ENCODE measurements around the gene SSTR4. TPM values are rescaled to one million over a fixed set of nuclear protein-coding genes. Genes with fewer than 3 reads are reported as not detected.

The SSTR4 gene
- total and polyA plus RNA-seq, 2 of the 13 experiments (the other 11 are each of a cell fraction or from before 2014, with no cell fraction given), result not detected

- no peak for DNase-seq (ENCODE audit: low spot score)
- 36% methylated on average over 11 of the region's 11 CpGs for WGBS (ENCODE audit: low lambda C conversion rate)
- Histone ChIP-seq H3K9ac (ENCODE audit: insufficient read depth, low read depth, low read length) (no peak overlapping the region), H3K4me2 (ENCODE audit: low read depth, low read length) (no peak overlapping the region), H4K20me1 (ENCODE audit: insufficient read depth, low read length) (no peaks in the 10 kb centered on the region), H3K27me3 (ENCODE audit: control insufficient read depth in 1 of 2, insufficient read depth in 2 of 2, low read length in 2 of 2) (no peaks in the 10 kb centered on the region), H3K4me3 (replicated peaks in 1 of 3; ENCODE audit: insufficient read depth in 1 of 3, low read depth in 2 of 3, low read length in 3 of 3) (no peak overlapping the region), H3K27ac (ENCODE audit: extremely low read length, insufficient read depth, low read length) (no peak overlapping the region), H2AFZ (ENCODE audit: low read length) (no peak overlapping the region), H3K36me3 (replicated peaks in 1 of 2; ENCODE audit: control insufficient read depth in 1 of 2, insufficient read depth in 2 of 2, low read length in 2 of 2) (no peaks in the 10 kb centered on the region), H3K4me1 (ENCODE audit: insufficient read depth, low read length) (peaks cover 6% of the 10 kb centered on the region; the same call in 1 of the 2 replicates), H3K79me2 (ENCODE audit: insufficient read depth, low read length) (no peaks in the 10 kb centered on the region), H3K9me3 (ENCODE audit: low read length) (no peaks in the 10 kb centered on the region)
- POLR2A ChIA-PET, result no interaction called here
- in situ Hi-C loops (cut with HindIII; ENCODE audit: extremely low pct_ligation_motif_present, low pct_unique_long_range_greater_than_20kb), result no loop called here
- CTCF ChIA-PET (ENCODE audit: low intra/inter-chr PET ratio, low total read pairs), result no interaction called here
- TF ChIP-seq BHLHE40 (IDR thresholded peaks at IDR 0.05; ENCODE audit: low read length), result no peak
- FAIRE-seq, result no peak
- ATAC-seq, result no peak
- BruUV-seq (replicated peaks), result no TSS peak
- intact Hi-C loops (cut with micrococcal nuclease; ENCODE audit: unreplicated experiment), result loop anchor here (10.0 kb wide), 1 partner anchor 378 kb away; no protein-coding TSS in a partner anchor
These were observed 37.9 kb downstream of the SSTR4 start for GRCh38 chr20:23072892-23073586.

DNA sequence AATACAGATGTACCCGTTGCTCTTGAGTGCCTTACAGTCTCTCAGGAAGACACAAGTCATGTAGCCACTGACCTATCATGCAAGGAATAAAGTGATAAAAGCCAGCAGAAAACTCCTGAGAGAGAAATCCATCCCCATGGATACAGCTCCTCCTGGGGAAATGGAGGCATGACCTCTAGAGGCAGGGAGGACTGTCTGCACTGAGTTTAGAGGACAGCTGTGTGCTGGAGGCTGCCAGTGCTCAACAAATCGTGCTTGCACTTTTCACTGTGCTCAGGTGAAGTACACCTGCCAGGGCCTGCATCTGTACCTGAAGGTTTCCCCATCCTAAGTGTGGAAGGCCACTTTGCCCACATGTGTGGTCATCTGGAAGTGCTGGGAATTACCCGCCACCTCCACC lies 38.9 kb downstream of the SSTR4 start:
- peaks cover 6% of the 10 kb centered on the region; the same call in 1 of the 2 replicates for H3K4me1 ChIP-seq (ENCODE audit: insufficient read depth, low read length)
- no TSS peak for BruUV-seq (replicated peaks)
- no peak overlapping the region for H3K4me3 ChIP-seq (replicated peaks in 1 of 3; ENCODE audit: insufficient read depth in 1 of 3, low read depth in 2 of 3, low read length in 3 of 3)
- no peaks in the 10 kb centered on the region for H4K20me1 ChIP-seq (ENCODE audit: insufficient read depth, low read length)
- no peak overlapping the region for H3K27ac ChIP-seq (ENCODE audit: extremely low read length, insufficient read depth, low read length)
- no peaks in the 10 kb centered on the region for H3K79me2 ChIP-seq (ENCODE audit: insufficient read depth, low read length)
- 15% methylated on average over 3 of the region's 3 CpGs for WGBS (ENCODE audit: low lambda C conversion rate)
- H3K9ac ChIP-seq (ENCODE audit: insufficient read depth, low read depth, low read length), result no peak overlapping the region
- in situ Hi-C loops (cut with HindIII; ENCODE audit: extremely low pct_ligation_motif_present, low pct_unique_long_range_greater_than_20kb), result no loop called here
- H3K27me3 ChIP-seq (ENCODE audit: control insufficient read depth in 1 of 2, insufficient read depth in 2 of 2, low read length in 2 of 2), result no peaks in the 10 kb centered on the region
- intact Hi-C loops (cut with micrococcal nuclease; ENCODE audit: unreplicated experiment), result loop anchor here (10.0 kb wide), 1 partner anchor 379 kb away; no protein-coding TSS in a partner anchor
- TF ChIP-seq, protein P1, sequence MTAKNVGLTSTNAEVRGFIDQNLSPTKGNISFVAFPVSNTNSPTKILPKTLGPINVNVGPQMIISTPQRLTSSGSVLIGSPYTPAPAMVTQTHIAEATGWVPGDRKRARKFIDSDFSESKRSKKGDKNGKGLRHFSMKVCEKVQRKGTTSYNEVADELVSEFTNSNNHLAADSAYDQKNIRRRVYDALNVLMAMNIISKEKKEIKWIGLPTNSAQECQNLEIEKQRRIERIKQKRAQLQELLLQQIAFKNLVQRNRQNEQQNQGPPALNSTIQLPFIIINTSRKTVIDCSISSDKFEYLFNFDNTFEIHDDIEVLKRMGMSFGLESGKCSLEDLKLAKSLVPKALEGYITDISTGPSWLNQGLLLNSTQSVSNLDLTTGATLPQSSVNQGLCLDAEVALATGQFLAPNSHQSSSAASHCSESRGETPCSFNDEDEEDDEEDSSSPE (CRISPR knock-in tag; IDR thresholded peaks at IDR 0.05), result no peak
- TF ChIP-seq, protein P2, sequence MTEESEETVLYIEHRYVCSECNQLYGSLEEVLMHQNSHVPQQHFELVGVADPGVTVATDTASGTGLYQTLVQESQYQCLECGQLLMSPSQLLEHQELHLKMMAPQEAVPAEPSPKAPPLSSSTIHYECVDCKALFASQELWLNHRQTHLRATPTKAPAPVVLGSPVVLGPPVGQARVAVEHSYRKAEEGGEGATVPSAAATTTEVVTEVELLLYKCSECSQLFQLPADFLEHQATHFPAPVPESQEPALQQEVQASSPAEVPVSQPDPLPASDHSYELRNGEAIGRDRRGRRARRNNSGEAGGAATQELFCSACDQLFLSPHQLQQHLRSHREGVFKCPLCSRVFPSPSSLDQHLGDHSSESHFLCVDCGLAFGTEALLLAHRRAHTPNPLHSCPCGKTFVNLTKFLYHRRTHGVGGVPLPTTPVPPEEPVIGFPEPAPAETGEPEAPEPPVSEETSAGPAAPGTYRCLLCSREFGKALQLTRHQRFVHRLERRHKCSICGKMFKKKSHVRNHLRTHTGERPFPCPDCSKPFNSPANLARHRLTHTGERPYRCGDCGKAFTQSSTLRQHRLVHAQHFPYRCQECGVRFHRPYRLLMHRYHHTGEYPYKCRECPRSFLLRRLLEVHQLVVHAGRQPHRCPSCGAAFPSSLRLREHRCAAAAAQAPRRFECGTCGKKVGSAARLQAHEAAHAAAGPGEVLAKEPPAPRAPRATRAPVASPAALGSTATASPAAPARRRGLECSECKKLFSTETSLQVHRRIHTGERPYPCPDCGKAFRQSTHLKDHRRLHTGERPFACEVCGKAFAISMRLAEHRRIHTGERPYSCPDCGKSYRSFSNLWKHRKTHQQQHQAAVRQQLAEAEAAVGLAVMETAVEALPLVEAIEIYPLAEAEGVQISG (CRISPR knock-in tag; IDR thresholded peaks at IDR 0.05), result peak; percentile 53
- no peak overlapping the region for H3K4me2 ChIP-seq (ENCODE audit: low read depth, low read length)
- DNase-seq (ENCODE audit: low spot score), result no peak
- H2AFZ ChIP-seq (ENCODE audit: low read length), result no peak overlapping the region
- no peaks in the 10 kb centered on the region for H3K36me3 ChIP-seq (replicated peaks in 1 of 2; ENCODE audit: control insufficient read depth in 1 of 2, insufficient read depth in 2 of 2, low read length in 2 of 2)
- POLR2A ChIA-PET, result no interaction called here
- H3K9me3 ChIP-seq (ENCODE audit: low read length), result no peaks in the 10 kb centered on the region
- no peak for FAIRE-seq
- ATAC-seq, result no peak
- CTCF ChIA-PET (ENCODE audit: low intra/inter-chr PET ratio, low total read pairs), result no interaction called here

Data from HepG2 (cell line).